ENCODE data around the gene AREG. TPM values are rescaled to one million over a fixed set of nuclear protein-coding genes. Genes with fewer than 3 reads are reported as not detected.

AREG gene
- total RNA-seq, 4 donors from 2014 or later: 0.26 to 0.28 TPM; not detected in 2

DNA sequence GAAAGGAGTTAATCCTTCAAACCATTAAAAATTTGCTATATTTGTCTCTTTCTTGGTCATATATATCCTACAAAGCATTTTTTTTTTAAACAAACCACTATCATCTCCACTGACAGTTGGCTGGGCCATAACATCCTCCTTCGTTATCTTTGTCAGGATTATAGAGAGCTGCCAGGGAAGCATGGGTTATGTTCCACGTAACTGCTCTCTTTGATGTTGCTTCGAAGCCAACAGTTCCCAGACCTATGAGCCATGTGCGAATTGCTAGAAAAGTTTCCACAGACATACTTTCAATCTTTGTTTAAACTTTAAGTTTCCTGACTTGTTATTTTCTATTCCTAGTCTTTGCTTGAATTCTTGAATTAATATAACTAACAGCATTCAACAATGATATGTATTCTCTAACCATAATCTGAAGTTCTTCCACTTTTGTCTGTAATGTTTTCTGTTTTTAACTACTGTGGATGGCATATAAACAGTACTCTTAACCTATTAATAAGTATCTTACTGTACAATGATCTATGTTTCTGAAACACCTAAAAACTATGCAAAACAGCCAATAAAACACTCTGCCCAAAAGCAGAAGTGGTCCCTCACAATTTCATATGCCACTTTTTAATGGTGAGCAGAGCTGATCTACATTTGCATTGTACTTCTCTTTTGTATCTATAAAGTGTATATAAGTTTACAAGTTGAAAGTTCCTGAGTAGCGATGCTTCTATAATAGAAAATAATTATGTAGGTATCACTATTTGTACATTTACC lies 42.1 kb upstream of the AREG start:
- H3K9me3 ChIP-seq: no peaks in the 10 kb centered on the region
- no peak for TF ChIP-seq POLR2A (IDR thresholded peaks at IDR 0.05)
- TF ChIP-seq, protein P1, sequence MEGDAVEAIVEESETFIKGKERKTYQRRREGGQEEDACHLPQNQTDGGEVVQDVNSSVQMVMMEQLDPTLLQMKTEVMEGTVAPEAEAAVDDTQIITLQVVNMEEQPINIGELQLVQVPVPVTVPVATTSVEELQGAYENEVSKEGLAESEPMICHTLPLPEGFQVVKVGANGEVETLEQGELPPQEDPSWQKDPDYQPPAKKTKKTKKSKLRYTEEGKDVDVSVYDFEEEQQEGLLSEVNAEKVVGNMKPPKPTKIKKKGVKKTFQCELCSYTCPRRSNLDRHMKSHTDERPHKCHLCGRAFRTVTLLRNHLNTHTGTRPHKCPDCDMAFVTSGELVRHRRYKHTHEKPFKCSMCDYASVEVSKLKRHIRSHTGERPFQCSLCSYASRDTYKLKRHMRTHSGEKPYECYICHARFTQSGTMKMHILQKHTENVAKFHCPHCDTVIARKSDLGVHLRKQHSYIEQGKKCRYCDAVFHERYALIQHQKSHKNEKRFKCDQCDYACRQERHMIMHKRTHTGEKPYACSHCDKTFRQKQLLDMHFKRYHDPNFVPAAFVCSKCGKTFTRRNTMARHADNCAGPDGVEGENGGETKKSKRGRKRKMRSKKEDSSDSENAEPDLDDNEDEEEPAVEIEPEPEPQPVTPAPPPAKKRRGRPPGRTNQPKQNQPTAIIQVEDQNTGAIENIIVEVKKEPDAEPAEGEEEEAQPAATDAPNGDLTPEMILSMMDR (IDR thresholded peaks at IDR 0.05): no peak
- no peaks in the 10 kb centered on the region for H3K27me3 ChIP-seq
- intact Hi-C loops (cut with DNase I; ENCODE audit: low total_unique reads): no loop called here
- H3K36me3 ChIP-seq: no peaks in the 10 kb centered on the region
- no peak overlapping the region for H3K27ac ChIP-seq
- H3K4me1 ChIP-seq: no peaks in the 10 kb centered on the region
- DNase-seq: no peak
- H3K4me3 ChIP-seq: no peak overlapping the region

DNA sequence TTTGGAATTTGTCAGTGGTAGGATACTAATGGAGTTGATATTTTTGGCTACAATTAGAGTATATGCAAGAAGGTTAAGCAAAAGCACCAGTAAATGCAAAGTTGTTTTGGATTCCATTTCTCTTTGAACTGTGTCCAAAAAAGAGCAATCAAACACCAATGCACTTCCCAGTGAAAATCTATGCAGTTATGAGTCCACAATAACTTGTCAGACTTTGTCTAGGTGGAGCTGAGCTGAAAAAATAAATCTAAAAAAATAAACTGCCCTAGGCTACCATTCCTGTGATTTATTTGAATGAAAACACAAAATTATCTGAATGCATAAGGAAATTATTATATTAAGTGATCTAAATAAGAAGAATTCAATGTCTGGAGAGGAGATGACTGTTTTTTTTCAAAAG lies 37.0 kb upstream of the AREG start:
- Histone ChIP-seq H3K27me3 (no peaks in the 10 kb centered on the region), H3K4me1 (no peaks in the 10 kb centered on the region), H3K9me3 (no peaks in the 10 kb centered on the region), H3K27ac (no peak overlapping the region), H3K36me3 (no peaks in the 10 kb centered on the region), H3K4me3 (no peak overlapping the region)
- no peak for DNase-seq
- no peak for TF ChIP-seq POLR2A (IDR thresholded peaks at IDR 0.05)
- TF ChIP-seq, protein P1 (IDR thresholded peaks at IDR 0.05): no peak
- intact Hi-C loops (cut with DNase I; ENCODE audit: low total_unique reads): no loop called here

- Histone ChIP-seq H3K9me3 (no peaks in the 10 kb centered on the region), H3K27ac (no peak overlapping the region), H3K4me3 (no peak overlapping the region), H3K27me3 (no peaks in the 10 kb centered on the region), H3K36me3 (no peaks in the 10 kb centered on the region), H3K4me1 (no peaks in the 10 kb centered on the region)
- intact Hi-C loops (cut with DNase I; ENCODE audit: low total_unique reads): no loop called here
- no peak for DNase-seq
- TF ChIP-seq, protein P1 (IDR thresholded peaks at IDR 0.05): no peak
- no peak for TF ChIP-seq POLR2A (IDR thresholded peaks at IDR 0.05)
Measured at GRCh38 chr4:74408639-74409038, 36.3 kb upstream of the AREG start.

DNA sequence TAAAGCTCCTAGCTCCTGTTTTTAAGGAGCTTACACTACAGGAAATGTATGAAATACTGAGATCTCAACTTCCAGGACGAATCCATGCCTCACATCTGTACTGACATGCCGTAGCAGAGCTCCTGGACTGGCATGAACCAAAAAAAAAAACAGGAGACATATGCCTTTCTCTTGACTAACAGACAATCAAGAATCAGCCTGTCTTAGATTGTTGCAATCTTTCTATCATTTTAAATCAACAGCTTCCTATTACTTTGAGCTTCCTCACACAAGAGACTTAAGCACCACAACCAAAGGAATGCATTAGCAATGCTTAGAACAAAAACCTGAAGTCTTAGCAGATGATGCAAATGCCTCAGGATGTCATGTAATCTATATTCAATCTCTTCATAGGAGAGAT lies 34.7 kb upstream of the AREG start:
- Histone ChIP-seq H3K36me3 (no peaks in the 10 kb centered on the region), H3K4me1 (no peaks in the 10 kb centered on the region), H3K27me3 (no peaks in the 10 kb centered on the region), H3K27ac (no peak overlapping the region), H3K4me3 (no peak overlapping the region), H3K9me3 (no peaks in the 10 kb centered on the region)
- DNase-seq: no peak
- TF ChIP-seq POLR2A (IDR thresholded peaks at IDR 0.05): no peak
- TF ChIP-seq, protein P1 (IDR thresholded peaks at IDR 0.05): no peak
- intact Hi-C loops (cut with DNase I; ENCODE audit: low total_unique reads): no loop called here

GRCh38 chr4:74412225-74412624 lies 32.7 kb upstream of the AREG start:
- TF ChIP-seq, protein P1 (IDR thresholded peaks at IDR 0.05): no peak
- TF ChIP-seq POLR2A (IDR thresholded peaks at IDR 0.05): no peak
- Histone ChIP-seq H3K27ac (no peak overlapping the region), H3K4me3 (no peak overlapping the region), H3K4me1 (no peaks in the 10 kb centered on the region), H3K9me3 (no peaks in the 10 kb centered on the region), H3K27me3 (no peaks in the 10 kb centered on the region), H3K36me3 (no peaks in the 10 kb centered on the region)
- intact Hi-C loops (cut with DNase I; ENCODE audit: low total_unique reads): no loop called here
- DNase-seq: no peak
